Embryonic facial prominence (tissue), 1 donor: ENCODE data around the gene LCNL1.

Experiments
- DNase-seq: peaks from one replicate; pipeline ENCODE4 v3.0.0-alpha.2; 2016; ENCODE audit errors: extremely low spot score

Gene LCNL1

DNA sequence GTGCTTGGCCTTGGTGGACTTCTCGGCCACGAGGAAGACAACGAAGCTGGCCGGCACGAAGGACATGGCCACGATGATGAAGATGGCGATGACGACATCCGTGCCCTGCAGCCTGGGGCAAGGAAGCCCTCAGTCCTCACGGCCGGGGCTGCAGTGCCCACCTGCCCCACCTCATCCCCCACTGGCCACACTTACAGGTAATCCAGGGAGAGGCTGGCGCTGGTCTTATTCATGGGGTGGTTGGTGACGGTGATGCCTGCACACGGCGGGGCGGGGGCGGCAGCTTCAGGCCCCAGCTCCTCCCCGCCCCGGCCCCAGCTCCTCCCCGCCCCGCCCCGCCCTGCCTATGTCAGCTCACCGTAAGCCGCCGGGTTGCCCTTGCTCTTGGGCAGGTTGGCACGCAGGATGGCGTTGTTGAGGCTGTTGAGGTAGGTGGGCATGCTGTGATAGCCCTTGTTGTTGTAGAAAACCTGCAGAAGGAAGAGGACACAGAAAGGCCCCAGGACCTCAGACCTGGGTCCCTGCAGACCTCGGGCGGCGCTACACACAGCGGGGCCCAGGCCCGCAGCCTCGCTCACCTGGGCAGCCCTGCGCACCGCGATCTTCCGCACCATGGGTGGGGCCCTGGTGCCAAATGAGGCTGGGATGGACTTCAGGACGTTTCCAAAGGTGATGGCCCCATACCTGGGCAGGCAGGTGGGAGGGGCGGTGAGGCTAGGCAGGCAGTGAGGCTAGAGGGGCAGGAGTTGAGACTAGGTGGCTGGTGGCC lies 29.3 kb downstream of the LCNL1 start:
- no peak for DNase-seq

DNA sequence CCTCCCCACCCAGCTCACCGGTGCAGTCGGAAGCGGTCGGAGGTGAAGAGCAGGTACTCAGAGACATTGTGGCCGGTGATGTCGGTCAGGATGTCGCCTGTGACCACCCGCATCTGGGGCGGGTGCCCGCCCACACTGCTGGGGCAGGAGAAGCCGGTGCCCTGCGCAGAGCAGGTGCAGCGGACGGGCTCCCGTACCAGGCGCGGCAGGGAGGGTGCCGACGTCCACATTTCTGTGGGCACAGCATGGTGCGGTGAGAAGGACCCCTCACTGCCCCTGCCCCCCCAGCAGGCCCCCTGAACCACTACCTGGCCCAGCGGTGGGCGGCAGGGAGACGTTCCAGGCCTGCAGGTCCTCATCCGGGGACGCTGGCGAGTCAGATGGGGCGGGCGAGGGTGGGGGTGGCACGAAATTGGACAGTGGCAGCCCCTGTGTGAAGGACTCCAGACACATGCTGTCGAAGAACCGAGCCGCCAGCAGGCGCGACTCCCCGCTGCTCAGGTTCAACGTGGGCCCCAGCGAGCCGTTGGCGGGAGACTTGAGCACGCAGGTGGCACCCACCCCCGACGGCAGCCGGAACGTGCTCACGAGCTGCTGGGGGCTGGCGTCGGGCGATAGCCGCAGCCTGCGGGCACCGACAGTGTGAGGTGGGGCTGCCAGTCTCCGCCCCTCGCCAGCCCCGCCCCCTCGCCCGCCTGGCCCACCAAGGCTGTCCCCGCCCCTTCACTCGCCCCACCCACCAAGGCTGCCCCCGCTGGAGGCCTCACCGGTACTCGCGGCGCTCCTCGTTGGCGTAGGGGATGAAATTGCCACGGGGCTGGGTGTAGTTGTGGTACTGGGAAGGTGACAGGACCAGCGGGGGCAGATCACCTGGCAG lies 30.1 kb downstream of the LCNL1 start:
- DNase-seq: no peak

DNA sequence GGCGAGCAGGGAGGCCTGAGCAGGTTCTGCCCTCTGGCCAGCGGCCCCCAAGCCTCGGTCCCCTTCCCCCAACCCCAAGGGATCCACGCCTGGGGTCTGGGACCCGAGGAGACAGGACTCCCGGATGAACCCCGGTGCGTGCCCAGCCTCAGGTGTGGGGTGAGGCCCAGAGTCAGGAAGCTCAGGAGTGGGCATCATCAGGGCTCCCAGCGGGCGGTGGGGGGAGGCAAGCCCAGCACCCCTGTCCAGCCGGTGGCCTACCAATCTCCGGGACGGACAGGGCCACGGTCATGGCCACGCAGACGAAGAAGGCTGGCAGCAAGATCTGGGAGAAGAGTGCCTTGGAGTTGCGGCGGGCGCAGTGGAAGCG lies 30.8 kb downstream of the LCNL1 start:
- DNase-seq: no peak

DNA sequence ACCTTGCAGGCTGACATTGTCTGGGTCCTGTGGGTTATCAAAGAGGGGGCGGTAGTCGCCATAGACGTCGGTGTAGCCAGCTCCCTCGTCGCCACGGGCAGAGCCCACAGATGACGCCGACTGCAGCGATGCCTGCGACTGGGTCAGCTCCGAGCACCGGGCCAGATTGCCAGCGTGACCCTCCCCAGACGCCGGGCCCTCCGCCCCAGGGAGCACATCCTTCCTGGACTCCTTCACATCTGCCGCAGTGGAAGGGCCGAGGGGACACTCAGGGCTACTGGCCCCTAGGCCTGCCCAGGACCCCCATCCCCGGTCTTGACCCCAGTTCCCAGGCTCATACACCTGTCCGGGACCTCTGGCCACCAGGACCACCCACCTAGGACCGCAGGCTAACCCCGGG lies 31.4 kb downstream of the LCNL1 start:
- DNase-seq: no peak

- DNase-seq: no peak
Measured at GRCh38 chr9:137014776-137015539, 32.2 kb downstream of the LCNL1 start.

- DNase-seq: no peak
Measured at GRCh38 chr9:137015540-137015930, 32.7 kb downstream of the LCNL1 start.

- no peak for DNase-seq
Measured at GRCh38 chr9:137015976-137016375, 33.2 kb downstream of the LCNL1 start.

DNA sequence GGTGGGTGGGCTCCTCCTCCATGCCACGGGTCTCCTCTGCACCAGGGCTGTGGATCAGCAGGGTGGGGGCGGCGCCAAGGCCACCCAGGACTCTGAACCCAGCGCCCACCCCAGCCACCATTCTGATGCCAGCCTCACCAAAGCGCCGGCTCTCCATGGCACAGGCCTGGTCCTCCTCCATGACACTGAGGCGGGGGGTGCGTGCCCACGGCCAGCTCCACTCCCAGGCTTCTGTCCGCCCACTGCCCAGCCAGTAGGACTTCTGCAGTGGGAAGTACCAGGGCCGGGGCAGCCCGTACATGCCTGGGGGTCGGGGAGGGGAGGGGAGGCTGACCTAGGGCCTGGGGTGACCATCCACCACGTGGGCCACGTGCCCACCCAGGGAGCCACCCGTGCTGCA lies 33.6 kb downstream of the LCNL1 start:
- no peak for DNase-seq

- no peak for DNase-seq
Measured at GRCh38 chr9:137017071-137017470, 34.3 kb downstream of the LCNL1 start.

- no peak for DNase-seq
Measured at GRCh38 chr9:137017791-137018497, 35.2 kb downstream of the LCNL1 start.

DNA sequence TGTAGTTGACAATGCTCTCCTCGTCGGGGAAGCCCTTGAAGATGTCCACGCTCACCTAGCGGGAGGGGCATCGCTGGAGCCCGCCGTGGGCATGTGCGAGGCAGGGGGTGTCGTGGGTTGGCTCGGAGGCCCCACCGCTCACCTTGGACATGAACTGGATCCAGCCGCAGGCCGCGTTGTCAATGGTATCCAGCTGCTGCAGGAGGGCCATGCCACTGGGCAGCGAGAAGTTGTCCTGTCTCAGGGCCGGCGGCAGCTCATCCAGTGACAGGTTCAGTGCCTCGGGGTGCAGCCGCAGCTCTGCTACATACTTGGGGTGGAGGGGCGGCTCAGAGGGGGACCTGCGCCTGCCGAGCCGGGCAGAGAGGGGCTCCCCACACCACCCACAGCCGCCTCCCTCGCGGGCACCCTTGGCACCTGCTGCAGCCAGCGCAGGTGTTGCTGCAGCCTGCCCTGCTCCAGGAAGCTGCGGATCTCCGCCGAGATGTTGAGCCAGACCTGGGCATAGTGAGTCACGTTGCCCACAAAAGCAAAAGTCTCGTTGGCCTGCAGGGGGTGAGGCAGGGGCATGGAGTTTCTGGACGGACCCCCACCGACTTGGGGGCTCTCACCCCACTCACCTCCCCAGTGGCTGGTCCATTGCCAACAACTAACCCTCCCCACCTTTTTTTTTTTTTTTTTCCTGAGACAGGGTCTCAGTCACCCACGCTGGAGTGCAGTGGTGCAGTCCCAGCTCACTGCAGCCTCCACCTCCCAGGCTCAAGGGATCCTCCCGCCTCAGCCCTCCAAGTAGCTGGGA lies 36.2 kb downstream of the LCNL1 start:
- DNase-seq: no peak

DNA sequence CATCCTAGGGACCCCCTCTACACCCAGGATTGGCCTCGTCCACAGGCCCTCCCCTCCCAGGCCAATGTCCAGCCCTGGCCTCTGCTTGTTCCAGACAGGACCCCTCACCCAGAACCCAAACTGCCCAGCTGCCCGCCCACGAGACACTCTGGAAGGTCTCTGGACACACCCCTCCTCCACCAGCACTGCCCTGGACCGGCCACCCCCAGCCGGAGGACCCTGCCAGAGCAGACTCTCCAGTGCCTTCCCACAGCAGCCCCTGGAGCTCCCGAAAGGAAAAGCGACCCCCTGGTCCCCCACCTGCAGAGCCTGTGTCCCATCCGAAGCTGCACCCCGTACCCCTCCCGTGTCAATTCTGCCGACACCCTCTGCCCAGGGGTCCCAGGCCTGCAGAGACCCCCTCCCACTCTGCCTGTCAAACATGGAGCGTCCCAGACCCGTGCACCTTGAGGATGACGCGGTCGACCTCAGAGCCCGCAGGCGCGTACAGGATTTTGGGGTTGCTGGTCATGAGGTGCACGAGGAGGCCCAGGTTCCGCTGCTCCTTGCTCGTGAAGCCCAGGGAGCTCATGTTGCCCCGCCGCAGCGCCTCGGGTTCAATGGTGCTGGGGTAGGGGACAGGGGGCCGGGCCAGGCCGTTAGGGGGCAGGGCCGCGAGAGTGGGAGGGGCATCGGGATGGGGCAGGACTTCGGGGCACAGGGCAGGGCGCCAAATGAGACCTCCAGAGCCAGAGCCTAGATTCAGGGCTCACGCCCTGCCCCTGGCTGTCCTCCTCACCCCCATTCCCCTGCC lies 37.3 kb downstream of the LCNL1 start:
- no peak for DNase-seq

GRCh38 chr9:137020771-137021567 lies 38.2 kb downstream of the LCNL1 start:
- no peak for DNase-seq

DNA sequence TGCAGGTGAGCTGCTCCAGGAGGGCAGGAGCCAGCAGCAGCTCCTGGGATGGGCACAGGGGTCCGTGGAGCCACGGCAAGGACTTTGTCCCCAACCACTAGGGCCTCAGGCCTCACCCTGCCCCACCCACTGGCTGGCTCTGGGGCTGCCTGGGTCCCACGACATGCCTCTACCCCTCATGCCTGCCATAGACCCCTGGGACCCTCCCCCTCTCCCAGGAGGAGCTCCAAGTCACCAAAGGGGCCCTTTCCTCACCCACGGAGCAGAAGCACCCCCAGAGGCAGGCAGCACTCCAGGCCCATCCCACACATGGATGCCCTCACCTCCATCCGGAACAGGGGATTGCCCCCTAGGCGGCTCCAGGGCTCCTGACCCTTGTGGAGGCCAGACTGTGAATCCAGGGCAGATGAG lies 38.8 kb downstream of the LCNL1 start:
- DNase-seq: no peak

DNA sequence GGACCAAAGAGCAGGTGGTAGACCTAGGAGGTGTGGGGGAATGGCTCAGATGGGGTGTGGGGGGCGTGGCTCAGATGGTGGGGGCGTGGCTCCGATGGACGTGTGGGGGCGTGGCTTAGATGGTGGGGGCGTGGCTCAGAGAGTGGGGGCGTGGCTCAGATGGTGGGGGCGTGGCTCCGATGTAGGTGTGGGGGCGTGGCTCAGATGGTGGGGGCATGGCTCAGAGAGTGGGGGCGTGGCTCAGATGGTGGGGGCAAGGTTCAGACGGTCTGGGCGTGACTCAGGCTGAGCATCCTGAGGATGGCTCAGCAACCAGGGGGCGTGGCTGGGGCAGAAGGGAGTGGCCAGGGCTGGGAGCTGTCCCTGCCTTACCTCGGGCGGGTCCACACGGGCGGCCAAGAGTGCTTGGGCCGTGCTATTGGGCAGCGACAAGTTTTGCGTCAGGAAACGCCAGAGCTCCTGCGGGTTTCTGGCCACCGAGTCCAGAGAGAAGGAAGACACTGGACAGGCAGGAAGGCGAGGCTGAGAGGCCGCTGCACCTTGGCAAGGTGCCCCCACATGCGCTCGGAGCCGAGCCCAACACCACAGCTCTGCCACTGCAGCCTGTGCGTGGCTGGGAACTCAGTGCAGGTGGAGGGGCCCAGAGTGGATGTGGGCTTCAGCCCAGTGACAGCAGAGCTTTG lies 39.3 kb downstream of the LCNL1 start:
- DNase-seq: no peak

DNA sequence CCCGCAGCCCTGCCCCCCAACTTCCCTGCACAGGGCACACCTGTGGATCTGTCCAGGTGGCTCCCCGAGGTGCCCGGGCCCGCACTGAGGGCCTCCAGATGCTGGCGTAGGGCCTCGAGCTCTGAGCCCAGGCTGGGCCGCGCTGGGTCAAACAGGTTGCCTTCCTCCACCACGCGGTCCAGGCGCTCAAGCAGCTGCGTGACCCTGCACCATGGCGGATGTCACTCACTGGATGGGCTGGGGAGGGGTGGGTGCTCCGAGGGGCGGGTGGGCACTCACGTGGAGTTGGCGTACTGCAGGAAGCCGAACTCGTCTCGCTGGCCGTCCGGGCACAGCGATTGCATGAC lies 39.8 kb downstream of the LCNL1 start:
- no peak for DNase-seq

DNA sequence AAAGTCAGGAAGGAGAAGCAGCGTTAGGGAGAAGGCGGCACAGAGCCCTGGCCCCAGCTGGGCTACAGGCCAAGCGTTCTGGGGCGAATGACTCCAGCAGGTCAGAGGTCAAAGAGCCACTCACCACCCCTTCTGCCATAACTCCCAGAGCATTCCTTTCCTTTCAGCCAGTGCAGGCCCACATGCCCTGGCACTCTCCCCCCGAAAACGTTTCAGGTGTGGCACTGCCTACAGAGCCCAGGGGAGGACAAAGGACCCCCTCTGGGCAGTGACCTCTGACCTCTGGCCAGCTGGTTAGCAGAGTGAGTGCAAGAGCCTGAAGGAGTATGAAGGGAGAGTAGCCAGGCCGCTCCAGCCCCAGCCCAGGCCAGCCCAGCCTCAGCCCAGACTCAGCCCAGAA lies 40.4 kb downstream of the LCNL1 start:
- no peak for DNase-seq

DNA sequence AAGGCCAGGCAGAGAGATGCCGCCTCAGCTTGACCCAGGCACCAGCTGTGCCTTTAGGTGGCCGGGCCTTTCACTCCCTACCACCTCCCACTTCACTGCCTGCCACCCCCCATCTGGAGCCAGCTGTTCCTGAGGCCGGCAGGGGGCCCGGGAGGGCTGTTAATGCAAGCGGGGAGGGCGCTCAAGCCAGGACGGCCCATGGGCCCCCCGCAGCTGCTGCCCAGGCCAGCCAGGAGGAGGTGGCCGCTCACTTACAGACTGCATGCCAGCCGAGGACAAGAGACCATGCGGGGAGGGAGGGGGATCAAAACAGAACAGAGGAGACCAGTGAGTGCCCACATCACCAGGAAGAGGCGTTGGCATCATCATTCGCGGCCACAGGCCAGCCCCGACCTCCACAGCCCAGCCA lies 40.8 kb downstream of the LCNL1 start:
- DNase-seq: no peak

DNA sequence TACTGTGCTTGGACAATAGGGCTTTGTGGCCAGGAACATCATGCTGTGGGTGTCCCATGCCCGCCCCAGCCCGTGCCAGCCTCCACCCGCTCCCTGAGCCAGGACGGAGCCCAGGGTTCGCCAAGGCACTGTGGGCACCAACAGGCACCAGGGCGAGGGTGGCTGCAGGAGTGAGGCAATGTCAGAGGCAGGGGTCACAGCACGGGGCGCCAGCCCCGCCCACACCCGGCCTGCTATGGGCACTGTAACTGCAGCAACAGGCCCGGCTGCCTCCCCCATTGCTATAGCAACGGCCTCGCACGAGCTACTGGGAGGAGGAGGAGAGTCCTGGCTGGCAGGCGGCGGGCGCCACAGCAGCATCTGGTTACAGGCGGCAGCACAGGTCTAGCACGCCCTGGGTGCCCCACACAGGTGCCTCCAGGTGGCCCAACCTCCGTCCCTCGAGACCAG lies 42.7 kb downstream of the LCNL1 start:
- DNase-seq: no peak
